HG02642 (cell line): ENCODE measurements around the gene CAT.

Experiments used
- ATAC-seq: cut with Tn5 transposase; IDR thresholded peaks from one replicate; pipeline ENCODE4 v1.9.1; 2021; ENCODE audit warnings: mild to moderate bottlenecking; ENCODE audit not compliant: unreplicated experiment, poor library complexity

CAT gene

GRCh38 chr11:34516247-34517040 is 77.7 kb downstream of the CAT start:
- no peak for ATAC-seq

- ATAC-seq: no peak
Measured at GRCh38 chr11:34519595-34520235, 81.0 kb downstream of the CAT start.

GRCh38 chr11:34521265-34521664 is 82.5 kb downstream of the CAT start:
- no peak for ATAC-seq
